ENCODE measurements around the gene METTL9.

Gene METTL9

DNA sequence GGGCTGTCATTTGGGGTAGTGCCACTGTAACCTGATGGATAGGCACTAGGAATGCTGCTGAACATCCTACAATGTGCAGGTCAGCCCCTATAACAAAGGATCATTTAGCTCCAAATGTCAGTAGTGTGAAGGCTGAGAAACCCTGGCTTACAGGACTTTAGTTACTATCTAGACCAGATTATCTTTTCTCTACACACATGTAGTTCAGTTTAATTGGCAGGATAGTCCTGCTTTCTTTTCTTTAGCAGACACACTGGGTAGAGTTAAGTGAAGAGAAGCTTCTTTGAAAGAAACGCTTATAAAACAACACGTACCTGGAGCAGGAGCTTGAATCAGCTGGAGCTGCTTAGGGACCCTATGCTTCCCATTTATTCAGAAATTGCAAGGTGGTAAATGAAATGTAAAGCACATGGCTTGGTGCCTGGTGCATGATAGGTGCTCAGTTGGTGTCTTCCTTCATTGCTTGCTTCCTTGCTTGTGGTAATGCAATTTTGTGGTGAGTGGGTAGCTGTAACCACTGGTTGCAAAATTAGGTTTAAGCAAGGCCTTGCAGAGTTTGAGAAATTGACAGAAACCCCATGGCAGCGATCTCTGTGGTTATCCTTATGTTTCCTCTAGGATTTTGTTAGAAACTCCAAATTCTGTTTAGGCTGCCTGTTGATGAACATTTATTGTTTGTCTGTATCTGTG lies 9.4 kb downstream of the METTL9 start:
- no peak for TF ChIP-seq JUND (IDR thresholded peaks at IDR 0.05; ENCODE audit: low read depth)
- DNase-seq (ENCODE audit: low read depth in 1 of 2, low spot score in 1 of 2): no peak
- in situ Hi-C loops (cut with HindIII; ENCODE audit: low pct_unique_long_range_greater_than_20kb, low sequenced_read_pairs): no loop called here

DNA sequence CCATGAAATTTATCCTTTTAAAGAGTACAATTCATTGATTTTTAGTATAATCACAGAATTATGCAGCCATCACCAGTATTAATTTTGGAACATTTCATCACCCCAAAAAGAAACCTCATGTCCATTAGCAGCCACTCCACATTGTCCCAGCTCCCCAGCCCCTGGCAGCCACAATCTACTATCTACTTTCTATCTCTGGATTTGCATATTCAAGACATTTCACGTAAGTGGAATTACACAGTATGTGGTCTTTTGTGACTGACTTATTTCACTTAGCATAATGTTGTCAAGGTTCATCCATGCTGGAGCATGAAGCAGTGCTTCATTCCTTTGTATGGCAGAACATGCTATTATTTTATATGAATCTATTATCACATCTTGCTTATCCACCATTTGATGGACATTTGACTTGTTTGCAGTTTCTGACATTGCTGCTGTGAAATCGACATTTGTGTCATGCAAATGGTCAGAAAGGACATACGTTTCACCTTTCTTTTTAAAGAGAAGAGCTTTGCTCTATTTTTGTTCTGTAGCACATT lies 10.7 kb downstream of the METTL9 start:
- no peak for TF ChIP-seq JUND (IDR thresholded peaks at IDR 0.05; ENCODE audit: low read depth)
- in situ Hi-C loops (cut with HindIII; ENCODE audit: low pct_unique_long_range_greater_than_20kb, low sequenced_read_pairs): no loop called here
- DNase-seq (ENCODE audit: low read depth in 1 of 2, low spot score in 1 of 2): no peak

DNA sequence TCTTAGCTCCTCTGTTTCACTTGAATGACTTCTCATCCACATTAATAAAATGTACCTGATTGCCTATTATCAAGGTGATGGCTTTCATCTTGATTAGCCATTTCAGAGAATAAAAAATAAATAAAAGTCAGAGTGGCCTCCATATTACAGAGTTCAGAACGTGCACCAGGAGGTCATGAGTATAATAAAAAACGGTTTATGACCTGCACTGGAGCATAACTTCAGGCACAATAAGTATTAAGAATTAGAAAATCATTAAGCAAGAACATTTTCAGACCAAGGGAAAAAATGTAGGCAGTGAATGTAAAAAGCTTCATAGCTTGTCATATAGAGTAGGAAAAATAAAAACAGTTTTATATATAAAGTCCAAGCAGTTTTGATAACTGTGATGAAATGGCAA lies 11.4 kb downstream of the METTL9 start:
- no peak for DNase-seq (ENCODE audit: low read depth in 1 of 2, low spot score in 1 of 2)
- in situ Hi-C loops (cut with HindIII; ENCODE audit: low pct_unique_long_range_greater_than_20kb, low sequenced_read_pairs): no loop called here
- no peak for TF ChIP-seq JUND (IDR thresholded peaks at IDR 0.05; ENCODE audit: low read depth)

DNA sequence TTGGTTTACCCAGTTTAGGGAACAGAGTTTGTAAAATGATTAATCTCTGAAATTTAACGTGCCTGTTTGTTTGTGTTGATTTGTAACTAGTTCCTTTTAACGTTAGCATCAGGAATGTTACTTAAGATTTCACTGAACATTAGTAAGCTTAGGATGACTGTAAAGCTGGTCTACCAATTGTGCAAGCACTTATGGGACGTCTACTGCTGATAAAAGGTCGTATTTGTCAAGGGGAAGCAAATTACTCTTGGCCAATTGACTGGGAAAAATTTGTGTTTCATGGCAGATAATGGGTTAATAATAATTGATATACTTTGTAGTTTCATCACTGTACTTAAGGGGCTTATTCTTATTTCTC lies 11.8 kb downstream of the METTL9 start:
- in situ Hi-C loops (cut with HindIII; ENCODE audit: low pct_unique_long_range_greater_than_20kb, low sequenced_read_pairs): no loop called here
- no peak for TF ChIP-seq JUND (IDR thresholded peaks at IDR 0.05; ENCODE audit: low read depth)
- DNase-seq (ENCODE audit: low read depth in 1 of 2, low spot score in 1 of 2): no peak

DNA sequence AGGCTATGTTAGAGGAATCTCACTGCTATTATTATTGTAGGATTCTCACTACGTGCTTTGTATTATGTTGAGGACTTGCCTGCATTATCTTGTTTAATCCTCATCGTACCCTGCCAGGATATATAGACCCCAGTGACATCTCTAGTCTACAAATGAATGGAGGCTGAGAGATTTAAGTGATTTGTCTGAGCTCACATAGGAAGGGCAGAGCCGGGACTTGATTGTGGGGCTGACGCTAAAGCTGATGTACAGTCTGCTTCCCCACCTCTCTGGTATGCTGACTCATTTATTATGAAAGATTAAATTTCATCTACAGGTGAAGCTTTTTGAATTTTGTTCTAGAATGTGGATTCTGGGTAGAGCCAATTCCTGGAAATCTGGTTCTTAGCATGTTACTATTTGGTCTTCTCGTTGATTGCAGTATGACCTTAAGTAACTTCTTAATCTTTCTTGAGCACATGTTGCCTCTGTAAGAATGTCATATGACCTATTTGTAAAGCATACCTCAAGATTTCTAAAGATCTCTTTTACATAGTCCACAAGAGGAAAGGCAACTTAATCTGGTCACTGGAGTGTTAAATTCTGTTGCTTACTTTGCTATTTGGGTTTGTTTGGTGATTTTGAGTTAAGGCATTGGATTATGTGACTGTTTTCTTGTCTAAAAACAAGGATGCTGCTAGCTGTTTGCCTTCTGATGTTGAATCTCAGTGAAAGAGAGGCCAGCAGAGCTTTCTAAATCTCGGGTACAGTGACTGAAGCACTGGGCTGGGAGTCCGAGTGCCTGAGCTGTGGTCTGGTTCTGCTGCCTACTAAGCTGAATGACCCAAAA lies 12.4 kb downstream of the METTL9 start:
- DNase-seq (ENCODE audit: low read depth in 1 of 2, low spot score in 1 of 2): no peak
- in situ Hi-C loops (cut with HindIII; ENCODE audit: low pct_unique_long_range_greater_than_20kb, low sequenced_read_pairs): no loop called here
- TF ChIP-seq JUND (IDR thresholded peaks at IDR 0.05; ENCODE audit: low read depth): no peak

DNA sequence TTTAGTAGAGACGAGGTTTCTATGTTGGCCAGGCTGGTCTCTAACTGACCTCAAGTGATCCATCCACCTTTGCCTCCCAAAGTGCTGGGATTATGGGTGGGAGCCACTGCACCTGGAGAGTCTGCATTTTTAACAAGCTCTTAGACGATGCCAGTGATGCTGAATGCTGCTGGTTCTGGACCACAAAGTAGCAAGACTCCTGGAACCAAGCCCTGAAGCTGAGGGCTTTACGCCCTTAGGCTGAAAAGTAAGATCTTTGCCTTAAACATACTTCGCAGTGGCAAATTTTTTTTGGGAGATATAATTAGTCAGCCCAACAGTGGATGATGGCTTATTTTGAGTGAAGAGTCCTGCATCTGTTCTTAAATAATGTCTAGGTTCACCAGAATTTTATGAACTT lies 14.0 kb downstream of the METTL9 start:
- no peak for DNase-seq (ENCODE audit: low read depth in 1 of 2, low spot score in 1 of 2)
- TF ChIP-seq JUND (IDR thresholded peaks at IDR 0.05; ENCODE audit: low read depth): no peak
- in situ Hi-C loops (cut with HindIII; ENCODE audit: low pct_unique_long_range_greater_than_20kb, low sequenced_read_pairs): no loop called here

DNA sequence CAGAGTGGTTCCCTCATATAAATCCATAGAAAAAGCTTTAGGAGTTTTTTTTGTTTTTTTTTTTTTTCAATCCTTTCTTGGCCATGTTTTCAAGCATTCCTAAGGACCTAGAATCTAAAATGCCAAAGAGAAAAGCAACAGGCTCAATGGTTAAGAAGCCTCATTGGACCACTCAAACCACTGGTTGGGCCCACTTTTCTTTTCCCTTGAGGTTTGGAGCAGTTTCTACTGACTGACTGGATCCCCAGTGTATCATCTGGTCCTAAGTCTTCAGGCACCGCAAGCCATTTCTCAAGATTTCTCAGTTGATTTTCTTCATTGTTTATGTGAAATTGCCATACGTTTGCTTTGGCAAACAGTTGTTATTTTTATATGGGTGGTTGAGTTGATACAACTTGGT lies 14.4 kb downstream of the METTL9 start:
- no peak for TF ChIP-seq JUND (IDR thresholded peaks at IDR 0.05; ENCODE audit: low read depth)
- in situ Hi-C loops (cut with HindIII; ENCODE audit: low pct_unique_long_range_greater_than_20kb, low sequenced_read_pairs): no loop called here
- DNase-seq (ENCODE audit: low read depth in 1 of 2, low spot score in 1 of 2): no peak

DNA sequence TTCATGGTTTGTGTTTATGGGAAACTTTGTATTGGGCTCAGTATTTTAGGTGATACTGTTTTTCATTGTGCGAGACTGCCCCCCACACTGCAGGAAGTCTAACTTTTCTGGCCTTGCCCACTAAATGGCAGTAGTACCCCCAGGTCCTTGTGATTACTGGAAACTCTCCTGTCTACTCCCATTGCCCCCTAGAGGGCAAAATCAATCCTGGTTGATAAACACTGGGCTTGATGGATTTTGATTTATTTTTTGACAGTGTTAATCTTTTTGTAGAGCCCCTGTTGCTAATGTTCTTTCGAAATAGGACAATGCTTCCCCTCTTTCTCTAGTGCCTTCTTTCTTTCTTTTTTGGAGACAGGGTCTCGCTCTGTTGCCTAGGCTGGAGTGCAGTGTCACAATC lies 15.5 kb downstream of the METTL9 start:
- in situ Hi-C loops (cut with HindIII; ENCODE audit: low pct_unique_long_range_greater_than_20kb, low sequenced_read_pairs): no loop called here
- DNase-seq (ENCODE audit: low read depth in 1 of 2, low spot score in 1 of 2): no peak
- no peak for TF ChIP-seq JUND (IDR thresholded peaks at IDR 0.05; ENCODE audit: low read depth)

DNA sequence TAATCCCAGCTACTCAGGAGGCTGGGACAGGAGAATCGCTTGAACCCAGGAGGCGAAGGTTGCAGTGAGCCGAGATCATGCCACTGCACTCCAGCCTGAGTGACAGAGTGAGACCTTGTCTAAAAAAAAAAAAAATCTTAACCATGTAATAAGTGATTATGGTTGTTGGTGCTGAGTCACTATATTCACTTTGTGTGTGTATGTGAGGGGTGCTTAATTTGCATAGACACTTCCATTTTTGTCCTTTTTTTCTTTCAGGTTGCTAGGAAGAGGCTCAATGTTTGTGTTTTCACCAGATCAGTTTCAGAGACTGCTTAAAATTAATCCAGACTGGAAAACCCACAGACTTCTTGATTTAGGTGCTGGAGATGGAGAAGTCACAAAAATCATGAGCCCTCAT lies 18.2 kb downstream of the METTL9 start:
- DNase-seq (ENCODE audit: low read depth in 1 of 2, low spot score in 1 of 2): no peak
- no peak for TF ChIP-seq JUND (IDR thresholded peaks at IDR 0.05; ENCODE audit: low read depth)
- in situ Hi-C loops (cut with HindIII; ENCODE audit: low pct_unique_long_range_greater_than_20kb, low sequenced_read_pairs): no loop called here

DNA sequence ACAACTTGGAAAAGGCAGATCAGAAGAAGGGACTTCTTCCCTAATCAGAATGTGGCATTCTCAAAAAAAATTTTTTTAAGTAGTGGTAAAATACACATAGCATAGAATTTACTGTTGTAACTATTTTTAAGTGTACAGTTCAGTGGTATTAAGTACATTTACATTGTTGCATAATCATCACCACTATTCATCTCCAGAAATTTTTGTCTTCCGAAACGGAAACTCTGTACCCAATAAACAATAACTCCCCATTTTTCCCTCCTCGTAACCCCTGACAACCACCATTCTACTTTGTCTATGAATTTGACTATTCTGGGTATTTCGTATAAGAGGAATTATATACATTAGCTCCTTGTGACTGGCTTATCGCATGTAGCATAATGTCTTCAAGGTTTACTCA lies 18.9 kb downstream of the METTL9 start:
- TF ChIP-seq JUND (IDR thresholded peaks at IDR 0.05; ENCODE audit: low read depth): no peak
- DNase-seq (ENCODE audit: low read depth in 1 of 2, low spot score in 1 of 2): no peak
- in situ Hi-C loops (cut with HindIII; ENCODE audit: low pct_unique_long_range_greater_than_20kb, low sequenced_read_pairs): no loop called here

DNA sequence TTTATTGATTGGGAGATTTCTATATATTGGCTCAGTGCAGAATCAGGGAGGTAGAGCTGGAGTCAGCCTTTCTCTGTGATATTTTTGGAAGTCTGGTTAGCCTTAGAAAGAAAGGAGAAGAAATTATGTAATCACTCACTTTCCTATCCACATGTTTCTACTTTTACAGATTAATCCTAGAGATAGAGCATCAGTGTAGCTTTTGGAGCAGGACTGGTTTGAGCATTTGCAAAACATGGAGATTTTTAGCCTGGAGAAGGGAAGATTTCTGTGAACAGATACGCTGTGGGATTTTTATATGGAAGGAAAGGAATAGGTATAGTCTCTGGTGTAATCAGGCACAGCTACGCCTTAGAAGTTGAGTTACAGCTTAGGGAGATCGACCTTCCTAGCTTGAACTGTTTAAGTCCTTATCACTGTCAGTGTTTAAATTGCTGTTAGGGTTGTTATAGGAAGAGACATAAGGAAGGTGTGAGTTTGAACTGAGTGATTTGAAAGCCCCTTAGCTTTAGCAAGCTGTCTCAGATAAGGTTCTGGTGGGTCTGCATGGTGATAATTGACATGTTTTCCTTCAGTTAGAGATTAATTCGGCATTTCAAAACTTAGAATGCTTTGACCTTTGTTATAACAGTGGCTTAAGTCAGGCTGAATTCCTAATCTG lies 20.5 kb downstream of the METTL9 start:
- in situ Hi-C loops (cut with HindIII; ENCODE audit: low pct_unique_long_range_greater_than_20kb, low sequenced_read_pairs): no loop called here
- TF ChIP-seq JUND (IDR thresholded peaks at IDR 0.05; ENCODE audit: low read depth): no peak
- no peak for DNase-seq (ENCODE audit: low read depth in 1 of 2, low spot score in 1 of 2)

DNA sequence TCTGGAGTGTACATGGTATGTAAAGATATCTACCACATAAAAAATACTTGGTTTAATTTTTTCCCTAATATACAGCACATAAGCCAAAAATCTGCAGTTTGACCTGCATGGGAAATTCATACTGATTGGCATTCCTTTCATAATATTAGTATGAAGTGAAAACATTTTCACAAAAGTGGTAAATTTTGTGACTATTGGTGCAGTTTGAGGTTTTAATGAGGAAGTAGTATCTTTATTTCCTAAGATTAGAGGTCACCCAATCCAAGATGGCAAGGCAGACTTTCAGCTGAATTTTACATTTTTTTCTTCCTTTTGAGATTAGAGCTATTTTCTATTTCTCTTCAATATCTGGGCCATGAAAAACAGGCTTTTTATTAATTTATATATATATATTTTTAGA lies 21.2 kb downstream of the METTL9 start:
- in situ Hi-C loops (cut with HindIII; ENCODE audit: low pct_unique_long_range_greater_than_20kb, low sequenced_read_pairs): no loop called here
- DNase-seq (ENCODE audit: low read depth in 1 of 2, low spot score in 1 of 2): no peak
- TF ChIP-seq JUND (IDR thresholded peaks at IDR 0.05; ENCODE audit: low read depth): no peak

DNA sequence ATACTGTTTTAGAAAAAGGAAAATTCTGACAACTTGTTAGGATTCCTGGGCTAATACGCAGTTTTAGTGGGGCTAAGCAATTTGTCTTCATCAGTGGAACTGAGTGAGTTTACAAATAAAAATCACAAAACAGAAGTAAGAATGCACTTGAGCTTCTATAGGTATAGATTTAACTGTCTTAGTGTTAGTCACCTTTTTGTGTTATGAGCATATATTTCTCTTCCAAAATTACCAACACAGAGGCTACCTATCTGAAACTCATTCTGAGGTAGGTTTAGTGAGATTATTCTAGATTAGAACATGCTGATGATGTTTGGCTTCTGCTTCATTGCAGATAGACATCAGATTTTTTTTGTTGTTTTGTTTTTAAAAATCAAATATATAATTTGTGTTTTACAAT lies 23.2 kb downstream of the METTL9 start:
- no peak for DNase-seq (ENCODE audit: low read depth in 1 of 2, low spot score in 1 of 2)
- in situ Hi-C loops (cut with HindIII; ENCODE audit: low pct_unique_long_range_greater_than_20kb, low sequenced_read_pairs): no loop called here
- no peak for TF ChIP-seq JUND (IDR thresholded peaks at IDR 0.05; ENCODE audit: low read depth)
